SH-SY5Y (cell line): ENCODE measurements around the gene RNU2-1.
"Not testable (repeated sequence)": the region's sequence is repeated elsewhere in the genome, so short reads cannot be mapped to it uniquely, and the experiment has no call there.

Experiments used
- GATA2 ChIP-seq: IDR thresholded peaks from 2 replicates; pipeline ENCODE4 v1.6.1; 2011; ENCODE audit warnings: mild to moderate bottlenecking, low read depth, low read length
- GATA3 ChIP-seq: IDR thresholded peaks from 2 replicates; pipeline ENCODE4 v1.6.1; 2011; ENCODE audit warnings: low read depth, mild to moderate bottlenecking, low read length, moderate library complexity

GRCh38 chr17:43233877-43234276, at the start of gene RNU2-1:
- TF ChIP-seq GATA2, GATA3: not testable (repeated sequence)
